HG02840 (cell line): ENCODE data around the gene SULT1B1.
"Not testable (repeated sequence)": the region's sequence is repeated elsewhere in the genome, so short reads cannot be mapped to it uniquely, and the experiment has no call there.

Source experiments
- ATAC-seq: cut with Tn5 transposase; IDR thresholded peaks from one replicate; pipeline ENCODE4 v1.9.1; 2021; ENCODE audit warnings: mild to moderate bottlenecking, moderate library complexity, moderate number of reproducible peaks; ENCODE audit not compliant: unreplicated experiment, low FRiP score

SULT1B1 gene

DNA sequence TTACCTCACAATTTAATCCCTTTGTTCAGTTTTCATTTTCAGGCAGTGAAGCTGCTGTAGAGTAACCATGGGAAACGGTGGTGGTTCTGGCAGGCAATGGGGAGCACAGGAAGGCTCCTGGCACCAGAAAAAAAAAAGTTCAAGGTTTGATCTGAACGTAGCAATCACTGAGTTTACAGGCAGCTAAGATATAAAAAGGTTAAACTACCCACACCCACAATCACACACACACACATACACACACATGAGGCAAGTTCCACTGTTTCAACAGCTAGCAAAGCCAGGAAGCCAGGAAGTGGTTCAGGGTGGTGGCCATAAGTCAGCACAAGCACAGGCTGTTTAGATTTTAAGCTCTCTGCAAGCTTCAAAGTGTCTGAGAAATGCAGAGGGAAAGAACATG, at the start of gene SULT1B1:
Gene SULT1B1, minus strand, starts transcription at position 166 of the 400 bp plus-strand sequence. CDS start 5,403 bp downstream, outside the sequence.
- no peak for ATAC-seq

DNA sequence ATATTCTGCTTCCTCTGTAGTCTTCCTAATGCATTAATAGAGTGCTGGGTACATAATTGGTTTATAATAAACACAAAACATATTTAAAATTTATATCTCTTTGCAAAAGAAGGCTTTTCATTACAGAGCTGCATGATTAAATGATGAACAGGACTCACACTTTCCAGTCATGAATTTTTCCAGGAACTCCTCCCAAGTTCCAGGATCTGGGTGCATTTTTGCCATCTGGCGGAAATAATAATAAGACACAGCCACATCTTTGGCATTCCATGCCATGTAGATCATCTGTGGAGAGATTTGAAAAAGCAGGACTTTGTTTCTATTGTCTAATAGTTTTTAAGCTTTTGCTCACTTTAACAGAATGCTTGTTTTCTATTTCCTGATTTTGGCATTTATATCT, 40.2 kb upstream of the SULT1B1 start:
- ATAC-seq = no peak

DNA sequence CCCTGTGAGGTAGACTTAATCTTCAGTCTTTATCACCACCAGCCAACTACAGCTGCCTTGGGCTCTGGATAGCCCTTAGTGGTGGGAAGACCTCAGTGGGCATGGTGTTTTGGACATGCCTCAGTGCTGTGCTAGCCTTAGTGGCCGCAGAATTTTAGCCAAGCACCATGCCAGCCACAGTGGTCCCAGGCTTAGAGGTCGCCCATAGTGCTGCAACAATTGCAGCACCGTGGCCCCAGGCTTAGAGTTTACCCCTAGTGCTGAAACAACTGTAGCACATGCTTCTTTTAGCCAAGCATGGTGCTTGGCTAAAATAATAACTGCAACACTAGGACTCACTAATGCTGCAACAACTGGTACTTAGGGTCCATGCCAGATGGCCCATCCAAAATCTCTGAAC, 38.9 kb upstream of the SULT1B1 start:
- no peak for ATAC-seq

DNA sequence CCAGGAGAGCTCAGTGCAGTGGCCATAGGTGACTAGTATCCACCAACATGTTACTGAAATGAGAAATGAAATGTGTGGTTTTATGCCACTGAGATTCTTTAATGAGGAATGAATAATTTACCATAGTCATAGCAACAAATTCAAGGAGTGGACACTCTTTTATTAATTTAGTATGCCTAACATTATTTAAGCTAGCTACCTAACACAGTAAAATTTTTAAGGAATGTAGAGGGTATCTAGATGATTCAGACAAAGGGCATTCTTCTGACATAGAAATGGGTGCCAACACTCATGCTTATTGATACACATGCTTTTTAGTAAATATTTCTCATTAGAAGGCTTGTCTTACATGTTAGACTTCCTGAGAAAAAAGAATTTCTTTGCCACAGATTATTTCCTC, 33.3 kb upstream of the SULT1B1 start:
- no peak for ATAC-seq

DNA sequence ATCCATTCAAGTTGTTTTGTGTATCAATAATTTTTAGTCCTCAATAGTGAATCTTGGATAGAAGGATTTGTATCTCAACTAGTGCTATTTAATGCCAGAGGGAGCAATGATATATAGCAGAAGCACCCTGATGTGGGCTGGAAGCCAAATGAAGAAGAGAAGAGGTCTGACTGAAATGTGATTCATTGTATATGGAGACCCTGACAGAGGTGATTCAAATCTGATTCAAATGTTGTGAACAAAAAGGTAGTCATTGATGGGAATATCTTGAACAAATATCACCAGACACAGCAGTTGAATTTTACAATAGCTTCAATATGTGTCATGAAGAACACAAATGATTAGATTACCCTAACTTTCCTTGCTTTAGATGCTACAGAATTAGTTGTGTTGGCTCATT, 27.5 kb upstream of the SULT1B1 start:
- no peak for ATAC-seq

DNA sequence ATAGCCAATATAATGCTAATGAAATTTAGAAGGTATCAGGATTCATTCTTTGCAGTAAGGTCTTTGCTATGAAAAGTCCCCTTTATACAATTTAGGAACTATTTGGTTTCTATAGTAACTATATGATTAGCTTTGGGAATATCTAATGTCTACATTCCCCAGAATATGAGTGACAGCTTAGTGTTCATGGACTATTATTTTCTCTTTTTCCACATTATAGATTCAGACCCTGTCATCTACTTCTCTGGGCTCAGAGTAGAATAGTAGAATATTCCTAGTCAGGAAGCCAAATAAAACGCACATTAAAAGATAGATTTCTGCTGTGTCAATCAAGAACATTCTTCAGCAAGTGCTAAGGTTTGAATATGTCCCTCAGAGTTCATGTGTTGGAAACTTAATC, 26.1 kb upstream of the SULT1B1 start:
- ATAC-seq = no peak

DNA sequence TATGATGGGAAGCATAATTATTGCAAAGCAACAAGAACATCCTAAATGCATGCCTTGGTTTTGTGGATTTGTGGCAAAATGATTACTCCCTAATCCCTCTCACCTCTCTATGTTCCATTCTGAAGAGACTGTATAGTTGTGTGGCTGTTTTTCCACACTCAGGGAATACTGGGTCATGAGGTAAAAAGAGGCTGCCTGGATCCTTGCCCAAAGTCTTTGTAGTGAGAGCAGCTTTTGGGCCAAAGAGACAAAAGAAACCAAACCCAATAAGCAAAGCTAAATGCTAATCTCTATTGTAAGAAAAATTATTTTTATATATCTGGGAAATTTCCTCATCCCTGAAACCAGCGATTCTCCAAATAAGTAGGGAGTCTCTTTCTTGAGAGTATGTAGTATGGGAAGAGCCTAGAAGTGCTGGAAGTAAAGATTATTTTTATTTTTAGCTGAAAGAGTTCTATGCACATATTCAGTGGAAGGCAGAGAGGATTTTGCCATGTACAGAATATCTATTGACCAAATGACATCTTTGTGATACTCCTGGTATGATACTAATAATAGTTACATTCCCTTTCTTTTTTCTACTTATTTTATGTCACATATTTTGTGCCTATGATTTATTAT, 24.9 kb upstream of the SULT1B1 start:
- no peak for ATAC-seq

DNA sequence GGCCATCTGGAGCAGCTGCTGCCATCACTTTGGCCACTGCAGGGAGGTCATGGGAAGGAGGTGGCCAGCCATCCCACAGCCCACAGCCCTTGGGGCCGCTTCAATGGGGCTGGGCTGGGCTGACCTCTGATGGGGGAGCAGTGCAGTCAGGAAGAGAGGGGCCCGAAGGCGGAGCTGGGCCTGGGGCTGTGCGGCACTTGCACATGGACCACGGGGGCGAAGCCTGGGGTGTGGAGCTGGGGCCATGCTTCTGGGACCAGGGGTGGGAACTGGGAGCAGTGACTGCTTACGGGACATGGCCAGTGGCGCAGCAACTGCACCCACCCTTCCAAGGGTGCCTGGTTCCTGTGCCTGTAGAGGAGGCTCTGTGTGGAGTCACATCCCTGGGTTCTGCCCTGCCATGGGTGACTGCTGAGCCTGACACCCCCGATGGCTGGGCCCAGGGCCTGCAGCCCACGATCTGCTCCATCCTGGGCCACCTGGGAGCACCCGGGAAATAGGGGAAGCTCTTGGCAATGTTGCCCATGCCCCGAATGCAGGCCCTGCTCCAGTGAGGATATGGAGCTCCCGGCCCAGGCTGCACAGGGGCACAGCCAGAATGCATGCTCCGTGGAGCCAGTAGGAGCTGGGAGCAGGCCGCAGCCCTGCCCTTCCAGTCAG, 22.4 kb upstream of the SULT1B1 start:
- ATAC-seq = no peak

DNA sequence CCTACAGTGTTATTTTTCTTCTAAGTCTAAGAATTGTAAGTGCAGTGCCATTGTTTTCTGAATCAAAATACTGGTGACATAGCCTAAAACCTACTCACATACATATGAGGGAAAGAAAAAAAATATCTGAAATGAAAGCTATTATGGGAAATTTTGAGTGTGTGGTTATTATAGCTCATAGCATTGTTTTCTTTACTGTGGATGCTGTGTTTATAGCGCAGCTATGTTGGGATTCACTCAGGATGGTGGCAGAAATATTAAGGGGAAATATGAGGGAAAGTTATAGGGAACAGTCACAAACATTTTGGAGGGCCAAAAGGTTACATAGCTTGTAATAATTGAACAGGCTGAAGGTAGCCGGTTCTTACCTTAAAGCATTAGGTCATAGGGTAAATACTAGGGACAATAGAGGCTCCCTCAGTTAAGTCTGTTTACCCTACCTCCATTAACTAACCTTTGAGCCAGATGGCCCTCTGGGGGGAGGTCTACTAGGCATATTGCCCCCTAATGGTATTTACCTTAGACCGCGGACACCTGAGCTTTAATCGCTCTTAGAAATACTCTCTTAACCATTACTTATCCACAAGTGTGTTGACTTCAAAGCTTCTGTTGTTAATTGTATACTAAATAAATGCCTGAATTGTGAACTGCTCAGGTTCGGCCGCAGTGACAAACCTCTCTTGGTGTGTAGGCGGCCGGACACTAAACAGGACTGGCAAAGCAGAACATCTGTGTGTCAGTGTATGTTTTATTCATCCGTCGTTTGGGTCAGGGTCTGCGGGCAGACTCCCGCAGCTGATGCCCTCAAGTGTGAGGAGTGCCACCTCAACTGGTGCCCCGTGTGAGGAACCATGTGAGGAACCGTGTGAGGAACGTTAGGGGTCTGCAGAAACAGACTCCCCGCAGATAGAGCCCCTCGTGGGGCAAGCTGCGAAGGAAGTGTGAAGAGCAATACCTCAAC, 21.3 kb upstream of the SULT1B1 start:
- no peak for ATAC-seq

DNA sequence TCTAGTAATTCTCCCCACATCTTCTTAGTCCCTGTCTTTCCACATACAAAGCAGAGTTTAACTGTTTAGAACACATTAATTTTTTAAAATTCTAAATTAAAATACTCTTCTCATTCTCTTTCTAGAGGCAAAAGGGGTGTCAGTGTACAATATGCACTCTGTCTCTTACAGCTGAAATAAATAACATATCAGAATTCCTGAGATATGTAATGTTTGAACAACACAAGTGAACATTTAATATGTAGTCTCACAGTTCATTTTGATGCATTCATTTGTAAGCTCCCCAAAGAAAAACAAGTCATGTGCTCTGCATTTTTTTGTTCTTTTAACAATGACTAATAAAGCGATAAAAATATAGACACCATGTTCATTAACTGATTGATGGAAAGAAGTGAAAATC, 19.7 kb upstream of the SULT1B1 start:
- no peak for ATAC-seq

DNA sequence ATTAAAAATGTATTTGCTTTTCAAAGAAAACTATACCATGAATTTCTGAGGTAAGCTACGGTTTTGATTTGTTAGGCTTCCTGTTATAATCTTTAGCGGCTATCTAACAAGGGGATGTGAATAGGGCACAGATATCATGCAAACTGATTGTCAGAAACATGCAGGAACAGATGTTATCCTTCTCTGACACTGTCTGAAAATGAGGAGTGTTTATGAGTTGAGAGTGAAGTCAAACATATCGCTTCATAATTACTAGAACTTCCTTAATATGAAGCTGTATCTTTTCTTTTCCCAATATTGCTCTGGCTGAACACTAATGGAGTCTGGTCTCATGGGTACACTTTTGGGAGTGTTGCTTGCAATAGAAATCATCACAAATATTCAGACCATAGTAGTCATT, 16.3 kb upstream of the SULT1B1 start:
- no peak for ATAC-seq

DNA sequence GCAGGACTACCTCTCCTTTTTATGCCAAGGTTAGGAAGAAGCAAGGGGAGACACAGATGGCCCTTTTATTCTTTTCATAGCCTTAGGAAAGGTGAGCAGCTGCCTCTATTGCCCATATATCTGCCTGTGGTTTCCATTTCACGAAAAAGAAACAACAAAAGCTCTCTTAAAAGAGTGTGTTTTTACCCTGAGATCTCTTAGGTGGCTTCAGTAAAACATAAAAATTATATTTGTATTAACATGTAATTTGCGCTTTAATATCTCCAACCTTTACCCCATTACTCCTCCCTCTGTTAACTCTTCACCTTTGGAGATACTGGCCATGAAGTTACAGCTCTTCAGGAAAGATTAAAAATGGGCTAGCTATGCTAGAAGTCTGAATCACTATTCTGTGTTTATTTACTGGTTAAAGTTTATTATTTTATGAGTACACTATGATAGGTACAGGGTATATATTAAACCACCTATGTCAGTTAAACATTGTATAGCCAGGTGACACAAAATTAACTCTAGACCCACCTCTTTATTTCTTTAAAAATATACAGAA, 15.0 kb upstream of the SULT1B1 start:
- ATAC-seq = no peak

DNA sequence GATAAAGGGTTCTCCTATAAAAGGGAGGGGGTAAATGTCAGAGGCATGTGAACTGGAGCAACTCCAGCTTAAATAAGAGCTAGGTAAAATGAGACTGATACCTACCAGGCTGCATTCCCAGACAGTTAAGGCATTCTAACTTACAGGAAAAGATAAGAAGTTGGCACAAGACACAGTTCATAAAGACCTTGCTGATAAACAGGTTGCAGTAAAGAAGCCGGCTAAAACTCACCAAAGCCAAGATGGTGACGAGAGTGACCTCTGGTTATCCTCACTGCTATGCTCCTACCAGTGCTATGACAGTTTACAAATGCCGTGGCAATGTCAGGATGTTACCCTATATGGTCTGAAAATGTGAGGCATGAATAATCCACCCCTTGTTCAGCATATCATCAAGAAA, 13.1 kb upstream of the SULT1B1 start:
- ATAC-seq = no peak

DNA sequence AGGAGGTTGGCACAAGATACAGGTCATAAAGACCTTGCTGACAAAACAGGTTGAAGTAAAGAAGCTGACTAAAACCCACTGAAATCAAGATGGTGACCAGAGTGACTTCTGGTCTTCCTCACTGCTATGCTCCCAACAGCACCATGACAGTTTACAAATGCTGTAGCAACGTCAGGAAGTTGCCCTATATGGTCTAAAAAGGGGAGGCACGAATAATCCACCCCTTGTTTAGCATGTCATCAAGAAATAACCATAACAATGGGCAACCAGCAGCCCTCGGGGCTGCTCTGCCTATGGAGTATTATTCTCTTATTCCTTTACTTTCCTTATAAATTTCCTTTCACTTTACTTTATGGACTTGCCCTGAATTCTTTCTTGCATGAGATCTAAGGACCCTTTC, 8.1 kb upstream of the SULT1B1 start:
- ATAC-seq = not testable (repeated sequence)

DNA sequence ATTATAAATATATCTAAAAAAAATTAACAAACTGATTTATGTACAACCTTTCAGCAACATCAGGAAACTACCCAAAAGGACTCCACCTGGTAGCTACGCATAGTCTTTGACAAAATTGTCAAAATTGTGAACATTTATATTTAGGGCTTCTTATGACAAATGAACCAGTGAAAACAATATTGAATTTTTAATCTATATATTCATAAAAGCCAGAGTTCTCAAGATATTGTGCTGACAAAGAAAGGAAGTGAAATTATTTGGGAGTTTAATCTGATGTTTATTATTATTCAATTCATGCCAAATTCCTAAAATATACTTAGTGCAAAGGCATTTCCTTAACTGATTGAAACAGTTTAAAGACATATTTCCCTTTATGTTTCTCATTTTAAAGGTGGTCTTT, 5.3 kb upstream of the SULT1B1 start:
- ATAC-seq = no peak

DNA sequence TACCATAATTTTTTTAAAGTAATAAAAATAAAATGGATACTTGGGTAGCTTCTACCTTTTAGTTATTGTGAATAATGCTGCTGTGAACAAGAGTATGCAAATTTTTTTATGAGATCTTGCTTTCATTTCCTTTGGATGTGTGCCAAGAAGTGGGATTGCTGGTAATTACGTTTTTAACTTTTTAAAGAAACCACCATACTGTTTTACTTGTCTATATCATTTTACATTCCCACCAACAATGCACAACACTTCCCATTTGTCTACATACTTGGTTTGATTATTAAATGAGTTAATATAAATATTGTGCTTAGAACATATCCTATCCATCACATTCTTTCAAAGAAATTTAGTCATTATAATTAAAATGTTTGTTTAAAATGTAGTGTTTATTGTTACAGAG, 3.9 kb upstream of the SULT1B1 start:
- no peak for ATAC-seq

DNA sequence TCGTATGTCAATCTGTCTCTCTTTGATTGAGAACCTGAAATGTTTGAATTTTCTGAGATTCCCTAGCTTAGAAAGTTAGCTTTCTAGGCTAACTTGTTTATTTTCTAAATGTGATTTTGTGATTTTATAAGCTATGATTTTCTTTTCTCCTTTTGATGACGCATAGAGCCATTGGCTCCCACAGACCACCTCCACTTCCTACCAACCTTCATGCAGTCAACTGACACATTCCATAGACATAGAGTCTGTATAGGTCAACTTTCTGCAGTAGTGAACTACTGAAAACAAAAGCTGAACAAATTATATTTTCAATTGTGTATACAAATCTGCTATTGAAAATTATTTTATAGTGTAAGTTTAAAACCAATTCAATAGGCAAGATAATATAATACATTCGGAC, 2.8 kb upstream of the SULT1B1 start:
- ATAC-seq = no peak

DNA sequence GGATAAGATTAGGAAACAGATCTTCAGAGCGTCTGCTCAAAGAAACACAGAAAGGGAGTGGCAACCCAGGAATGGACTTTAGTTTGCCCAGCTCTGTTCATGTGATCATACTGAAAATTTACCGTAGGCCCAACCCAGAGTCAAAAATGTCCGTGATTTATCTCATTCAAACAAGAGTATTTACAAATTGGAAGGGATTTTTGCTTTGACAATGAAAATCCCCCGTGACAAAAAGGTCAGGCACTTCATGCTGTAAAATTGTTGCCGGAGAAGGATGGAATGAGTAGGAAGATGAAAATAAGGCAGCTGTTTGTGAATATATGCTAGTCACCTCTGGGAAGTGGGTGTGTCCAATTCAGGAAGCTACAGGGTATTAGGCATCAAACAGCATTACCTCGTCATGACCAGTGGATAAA, 1.2 kb downstream of the SULT1B1 start:
- no peak for ATAC-seq

DNA sequence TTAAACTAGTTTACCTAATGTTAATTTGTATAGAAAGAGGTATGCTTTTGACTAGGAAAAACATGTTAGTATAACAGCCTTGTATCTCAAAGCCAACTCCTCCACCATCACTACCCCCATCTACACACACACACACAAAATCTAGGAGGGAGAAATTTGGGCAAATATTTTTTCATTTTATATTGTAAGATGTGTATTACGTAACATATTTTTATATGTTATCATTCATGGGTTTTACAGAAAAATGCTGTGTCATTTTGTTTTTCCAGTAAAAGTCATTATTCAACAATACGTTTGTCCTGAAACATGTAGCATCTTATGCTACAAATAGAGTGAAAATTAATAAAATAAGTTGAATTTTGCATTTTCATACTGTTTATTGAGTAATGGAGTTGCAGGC, 3.0 kb downstream of the SULT1B1 start:
- ATAC-seq = no peak

DNA sequence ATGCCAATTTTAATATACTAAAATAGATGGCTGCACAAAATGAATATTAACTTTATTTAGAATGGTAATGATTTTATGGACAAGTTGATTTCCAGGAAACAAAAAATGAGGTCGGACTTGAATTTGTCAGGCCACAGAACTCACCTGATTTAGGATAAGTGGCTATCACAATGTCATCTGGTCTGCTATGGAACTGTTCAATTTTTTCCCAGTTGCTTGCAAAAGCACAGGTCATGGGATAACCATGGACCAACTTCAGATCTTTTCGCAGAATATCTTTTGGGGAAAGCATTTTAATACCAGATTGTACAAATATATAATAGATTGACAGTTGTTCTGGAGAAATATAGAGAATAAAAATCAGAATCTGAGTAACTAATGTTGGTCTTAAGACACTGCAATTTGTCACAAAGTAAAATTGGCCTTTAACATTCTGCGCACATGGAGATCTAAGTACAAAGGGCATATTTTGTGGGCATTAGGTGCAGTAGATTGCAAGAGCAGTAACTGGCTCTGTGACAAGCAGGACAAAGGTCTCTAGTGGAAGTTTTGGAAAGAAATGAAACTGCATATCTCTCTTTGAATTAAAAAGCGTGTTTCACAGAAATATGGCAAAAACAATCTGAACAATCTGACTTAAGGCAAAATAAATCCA, 5.4 kb downstream of the SULT1B1 start:
- no peak for ATAC-seq

DNA sequence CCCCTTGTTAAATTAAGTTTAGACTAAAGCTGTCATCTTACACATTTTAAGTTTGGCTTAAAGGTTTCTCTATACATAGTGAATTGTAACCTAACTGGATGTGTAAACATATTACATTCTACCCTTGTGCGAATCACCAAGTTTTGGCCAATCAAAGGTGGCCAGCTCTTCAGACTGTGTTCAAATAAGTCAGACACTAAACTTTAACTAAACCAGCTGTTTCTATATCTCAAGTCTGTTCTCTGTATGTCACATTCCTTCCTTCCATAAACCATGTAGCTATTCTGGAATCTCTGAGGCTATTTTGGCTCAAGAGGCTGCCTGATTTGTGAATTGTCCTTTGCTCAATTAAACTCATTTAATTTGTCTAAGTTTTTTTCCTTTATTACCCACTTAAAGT, 6.7 kb downstream of the SULT1B1 start:
- ATAC-seq = no peak
